Measurements from ENCODE around the gene NME7.

GRCh38 chr1:169160845-169161495, 206.6 kb downstream of the NME7 start:
- no peak for TF ChIP-seq CTCF (conservative IDR thresholded peaks at IDR 0.05; ENCODE audit: low read depth in 2 of 2)
- TF ChIP-seq JUNB (IDR thresholded peaks at IDR 0.05; ENCODE audit: unreplicated experiment) = no peak
- TF ChIP-seq POLR2AphosphoS5 (IDR thresholded peaks at IDR 0.05; ENCODE audit: low read depth) = no peak
- no peak for TF ChIP-seq NANOG (IDR thresholded peaks at IDR 0.05; ENCODE audit: borderline replicate concordance)
- TF ChIP-seq EZH2 (IDR thresholded peaks at IDR 0.05; ENCODE audit: low read depth, unreplicated experiment) = no peak
- no peak for TF ChIP-seq REST (IDR thresholded peaks at IDR 0.05; ENCODE audit: unreplicated experiment)
- TF ChIP-seq EZH2phosphoT487 (IDR thresholded peaks at IDR 0.05; ENCODE audit: unreplicated experiment) = no peak
- TF ChIP-seq CREB1 (CRISPR knock-in tag; IDR thresholded peaks at IDR 0.05; ENCODE audit: low read depth) = no peak
- TF ChIP-seq ZNF114 (CRISPR knock-in tag; IDR thresholded peaks at IDR 0.05) = no peak
- TF ChIP-seq ETS1 (IDR thresholded peaks at IDR 0.05) = no peak
- TF ChIP-seq STAT1 (IDR thresholded peaks at IDR 0.05; ENCODE audit: unreplicated experiment) = no peak
